Stimulated activated CD4-positive, alpha-beta T cell treated with anti-CD3 and anti-CD28 coated beads, Interleukin-1b, Interleukin-23, amount 100 ng/mL, for 48 hours (primary cell): ENCODE measurements around the gene AASDH.
"Not testable (repeated sequence)": the region's sequence is repeated elsewhere in the genome, so short reads cannot be mapped to it uniquely, and the experiment has no call there.

Experiments
- DNase-seq: peaks from one replicate; pipeline ENCODE4 v3.0.0-alpha.2; 2020

AASDH gene

GRCh38 chr4:56388306-56388705 is 1.0 kb upstream of the AASDH start:
- no peak for DNase-seq

GRCh38 chr4:56386091-56386490 is 1.2 kb downstream of the AASDH start:
- no peak for DNase-seq

GRCh38 chr4:56375458-56375857 is 11.8 kb downstream of the AASDH start:
- no peak for DNase-seq

GRCh38 chr4:56374956-56375355 is 12.3 kb downstream of the AASDH start:
- no peak for DNase-seq

- DNase-seq: no peak
Observed at GRCh38 chr4:56372774-56373173, 14.5 kb downstream of the AASDH start.

GRCh38 chr4:56371426-56372220 is 15.7 kb downstream of the AASDH start:
- no peak for DNase-seq

- no peak for DNase-seq
Observed at GRCh38 chr4:56370377-56370776, 16.9 kb downstream of the AASDH start.

- not testable (repeated sequence) for DNase-seq
Observed at GRCh38 chr4:56362981-56363380, 24.3 kb downstream of the AASDH start.

GRCh38 chr4:56360071-56360470 is 27.2 kb downstream of the AASDH start:
- no peak for DNase-seq

GRCh38 chr4:56356650-56357049 is 30.6 kb downstream of the AASDH start:
- DNase-seq: no peak

GRCh38 chr4:56348576-56348975 is 38.7 kb downstream of the AASDH start:
- DNase-seq: no peak

GRCh38 chr4:56345458-56345857 is 41.8 kb downstream of the AASDH start:
- no peak for DNase-seq

- DNase-seq: no peak
Observed at GRCh38 chr4:56342746-56343145, 44.5 kb downstream of the AASDH start.

GRCh38 chr4:56330691-56331090 is 56.6 kb downstream of the AASDH start:
- DNase-seq: no peak

GRCh38 chr4:56326363-56326762 is 60.9 kb downstream of the AASDH start:
- no peak for DNase-seq

GRCh38 chr4:56324011-56324610 is 63.2 kb downstream of the AASDH start:
- DNase-seq: no peak

GRCh38 chr4:56323327-56323726 is 64.0 kb downstream of the AASDH start:
- DNase-seq: no peak

GRCh38 chr4:56321251-56321650 is 66.0 kb downstream of the AASDH start:
- no peak for DNase-seq

GRCh38 chr4:56320293-56320692 is 67.0 kb downstream of the AASDH start:
- no peak for DNase-seq

GRCh38 chr4:56318555-56318954 is 68.7 kb downstream of the AASDH start:
- DNase-seq: no peak

GRCh38 chr4:56317749-56318148 is 69.5 kb downstream of the AASDH start:
- DNase-seq: no peak

- no peak for DNase-seq
Observed at GRCh38 chr4:56316011-56316650, 71.2 kb downstream of the AASDH start.

GRCh38 chr4:56315543-56315942 is 71.7 kb downstream of the AASDH start:
- no peak for DNase-seq

GRCh38 chr4:56315041-56315440 is 72.2 kb downstream of the AASDH start:
- no peak for DNase-seq
